GM18867 (cell line): Measurements from ENCODE around the gene NARF.

Source experiments
- ATAC-seq: cut with Tn5 transposase; IDR thresholded peaks from one replicate; pipeline ENCODE4 v1.9.1; 2021; ENCODE audit warnings: mild to moderate bottlenecking, moderate library complexity; ENCODE audit not compliant: unreplicated experiment

Gene NARF

DNA sequence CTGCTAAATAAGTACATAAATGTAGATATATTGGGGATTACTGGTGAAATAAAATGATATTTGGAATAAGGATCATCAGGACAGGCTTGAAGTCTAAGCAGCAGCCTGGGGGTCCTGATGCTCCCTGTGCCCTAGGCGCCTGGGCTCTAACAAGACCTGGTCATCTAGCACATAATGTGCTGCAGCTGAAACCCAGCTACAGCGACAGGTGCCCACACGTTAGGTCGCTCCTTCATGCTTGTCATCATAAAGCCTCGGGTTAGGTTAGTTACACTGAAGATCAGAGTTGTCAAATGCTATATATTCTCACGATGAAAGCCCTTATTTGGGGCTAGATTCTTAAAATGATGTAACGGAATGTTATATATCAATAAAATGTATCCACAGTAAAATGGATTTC, 11.5 kb downstream of the NARF start:
- no peak for ATAC-seq

DNA sequence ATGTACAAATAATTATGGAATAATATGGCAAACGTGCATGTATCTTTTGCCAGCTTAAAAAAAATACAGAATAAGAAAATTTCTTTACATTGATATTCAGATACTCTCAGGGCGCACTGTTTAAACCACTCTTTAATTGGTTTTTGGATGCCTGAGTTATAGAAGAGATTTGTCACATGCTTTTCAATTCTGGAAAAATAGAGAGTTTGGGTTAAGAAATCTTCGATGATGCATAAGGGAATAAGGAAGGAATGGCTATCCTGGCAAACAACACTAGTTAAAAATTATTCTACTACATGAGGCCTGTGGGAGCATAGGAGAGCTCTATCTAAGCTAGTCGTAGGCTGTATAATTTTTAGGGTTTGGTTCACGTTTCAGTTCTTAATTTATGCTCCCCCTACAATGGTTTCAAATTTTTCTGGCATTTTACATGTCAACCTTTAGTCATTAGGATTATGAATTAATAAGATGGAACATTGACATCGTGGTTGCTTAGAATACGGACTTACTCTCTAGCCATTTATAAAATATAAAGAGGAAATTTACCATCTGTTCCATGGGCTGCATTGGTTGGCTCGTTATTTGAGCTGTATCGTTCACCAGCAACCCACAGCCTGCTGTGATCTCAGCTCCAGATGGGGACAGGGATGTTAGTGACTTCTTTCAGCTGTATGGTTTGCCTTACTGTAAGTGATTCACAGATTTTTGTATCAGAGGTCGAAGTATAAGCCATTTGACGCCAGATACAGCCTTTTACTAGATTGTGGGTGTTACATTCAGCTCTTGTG, 15.9 kb downstream of the NARF start:
- no peak for ATAC-seq

DNA sequence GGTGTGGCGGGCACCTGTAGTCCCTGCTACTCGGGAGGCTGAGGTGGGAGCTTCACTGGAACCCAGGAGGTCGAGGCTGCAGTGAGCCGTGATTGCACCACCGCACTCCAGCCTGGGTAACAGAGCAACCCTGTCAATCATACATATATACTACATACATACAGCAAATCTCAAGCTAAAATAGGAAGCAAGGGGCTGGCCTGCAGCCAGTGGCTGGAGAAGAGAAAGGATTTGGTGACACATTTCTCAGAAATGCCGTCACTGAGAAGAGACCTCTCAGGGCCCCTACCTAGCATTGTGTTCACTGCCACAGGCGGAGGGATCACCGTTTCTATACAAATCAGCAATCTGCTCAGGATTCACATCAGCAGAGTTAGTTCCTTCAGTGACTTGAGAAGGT, 16.9 kb downstream of the NARF start:
- ATAC-seq, result no peak

DNA sequence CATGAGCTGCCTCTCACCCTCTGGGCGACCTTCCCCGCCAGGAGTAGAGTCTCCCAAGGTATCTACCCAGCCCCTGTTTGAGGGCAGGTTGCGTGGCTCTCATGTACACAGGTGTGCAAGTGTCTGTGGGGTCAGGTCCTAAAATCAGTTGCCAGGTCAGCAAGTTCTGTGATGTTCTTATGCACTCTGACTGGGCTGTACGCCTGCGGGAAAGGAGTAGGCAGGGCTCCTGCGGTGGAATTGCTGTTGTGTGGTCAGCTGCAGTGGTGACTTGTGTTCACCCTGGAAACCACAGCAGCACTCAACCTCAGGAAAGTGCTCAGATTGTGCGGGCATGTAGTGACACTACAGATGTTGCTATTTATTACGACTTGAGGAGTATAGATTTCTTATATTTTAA, 19.4 kb downstream of the NARF start:
- ATAC-seq, result no peak

DNA sequence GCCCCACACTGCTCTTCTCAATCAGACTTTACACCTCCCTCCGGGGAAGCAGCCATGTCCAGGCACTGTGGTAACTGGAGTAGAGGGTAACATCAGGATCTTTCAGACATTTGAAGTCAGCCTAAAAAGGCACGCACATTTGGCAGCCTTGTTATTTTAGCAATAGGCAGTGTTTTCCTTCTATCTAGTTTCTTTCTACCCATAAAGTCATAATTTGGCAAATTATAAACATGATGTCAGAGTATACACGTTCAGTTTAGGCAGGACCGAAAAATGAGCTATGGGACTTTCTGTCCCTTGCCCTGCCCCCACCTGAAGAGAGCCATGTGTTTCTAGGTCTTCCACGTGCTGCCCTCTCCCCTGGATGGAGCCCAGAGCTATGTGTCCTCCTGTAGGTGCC, 21.1 kb downstream of the NARF start:
- no peak for ATAC-seq

DNA sequence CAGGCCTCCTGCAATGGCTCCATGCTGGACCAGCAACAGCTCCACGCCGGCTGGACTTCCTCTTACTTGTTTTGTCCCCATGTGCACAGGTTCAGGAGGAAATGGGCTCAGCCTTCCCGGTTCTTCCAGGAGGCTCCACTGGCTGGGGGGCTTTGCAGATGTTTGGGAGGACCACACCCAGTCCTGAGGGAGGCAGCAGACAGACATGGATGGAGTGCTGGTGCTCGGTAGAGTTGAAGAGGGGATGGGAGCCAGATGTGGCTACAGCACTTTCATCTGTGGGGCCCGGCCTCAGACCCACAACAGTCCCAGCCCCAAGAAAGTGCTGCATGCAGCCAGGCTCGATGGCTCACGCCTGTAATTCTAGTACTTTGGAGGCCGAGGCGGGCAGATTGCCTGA, 21.8 kb downstream of the NARF start:
- ATAC-seq, result no peak

DNA sequence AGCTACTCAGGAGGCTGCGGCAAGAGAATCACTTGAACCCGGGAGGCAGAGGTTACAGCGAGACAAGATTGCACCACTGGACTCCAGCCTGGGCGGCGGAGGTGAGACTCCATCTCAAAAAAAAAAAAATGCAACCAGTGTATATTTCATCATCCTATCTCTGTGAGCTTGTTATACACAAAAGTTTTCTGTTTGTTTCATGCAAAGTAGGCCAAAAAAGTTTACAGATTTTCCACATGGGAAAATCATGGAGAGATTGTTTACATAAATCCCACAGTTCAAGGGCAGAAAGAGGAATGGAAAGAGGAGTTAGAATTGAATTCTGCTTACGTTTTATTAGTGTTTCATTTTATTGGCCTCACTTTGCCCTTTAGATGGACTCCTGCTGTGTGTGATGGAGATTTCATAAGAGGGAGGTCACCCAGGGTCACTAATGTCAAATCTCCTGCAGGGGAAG, 24.7 kb downstream of the NARF start:
- no peak for ATAC-seq

DNA sequence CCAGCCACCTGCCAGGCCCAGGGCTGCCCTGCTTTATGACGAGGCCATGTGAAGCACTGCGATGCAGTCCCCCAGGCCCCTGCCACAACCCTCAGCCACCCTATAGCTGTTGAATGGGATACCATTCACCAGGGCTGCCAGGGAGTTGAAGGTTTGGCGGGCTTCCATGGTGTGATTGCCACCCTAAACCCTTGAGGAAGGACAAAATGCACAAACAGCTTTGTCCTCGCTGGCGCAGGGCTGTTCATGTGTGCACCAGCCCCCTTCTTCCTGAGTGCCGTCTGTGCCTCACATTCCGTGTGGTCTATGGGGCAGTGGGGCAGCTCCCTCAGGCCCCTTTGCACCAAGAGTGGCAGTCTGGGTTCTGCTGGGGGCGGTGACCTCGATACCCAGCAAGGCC, 25.3 kb downstream of the NARF start:
- ATAC-seq, result no peak

DNA sequence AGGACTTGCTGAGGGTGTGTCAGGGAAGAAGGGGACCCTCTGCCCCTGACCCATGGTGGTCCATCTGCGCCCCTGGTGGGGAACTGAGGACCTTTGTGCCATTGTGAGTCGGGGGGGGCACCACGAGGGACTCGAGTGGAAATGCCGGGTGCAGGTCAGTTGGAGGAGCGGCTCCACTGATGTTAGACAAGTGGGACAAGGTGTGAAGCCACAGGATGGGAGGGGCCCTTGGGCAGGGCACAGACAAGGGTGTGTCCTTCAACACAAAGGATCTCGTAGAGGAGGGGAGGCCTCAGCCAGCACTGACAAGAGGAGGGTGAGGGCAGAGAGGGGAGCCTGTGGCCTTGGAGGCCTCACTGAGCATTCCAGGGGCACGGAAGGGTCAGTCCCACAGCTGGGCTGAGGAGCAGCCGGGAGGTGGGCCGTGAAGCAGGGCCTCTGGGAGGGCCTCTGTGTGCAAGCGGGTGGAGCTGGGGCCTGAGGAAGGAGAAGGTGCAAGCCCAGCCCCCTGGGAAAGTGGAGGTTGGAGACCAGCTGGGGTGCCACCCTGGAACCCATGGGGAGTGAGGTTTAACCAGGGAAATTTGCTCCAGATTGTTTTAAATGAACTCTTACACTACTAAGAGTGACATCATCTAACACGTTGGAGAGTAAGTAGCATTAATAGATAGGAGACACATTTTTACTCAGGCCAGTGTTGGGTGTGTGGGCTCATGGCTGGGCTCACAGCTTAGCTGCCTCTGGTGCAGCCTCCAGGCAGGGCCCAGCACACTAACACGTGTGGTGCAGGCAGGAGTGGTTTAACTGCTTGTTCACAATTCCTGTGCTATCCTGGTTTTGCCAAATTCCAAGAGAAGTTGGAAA, 27.9 kb downstream of the NARF start:
- no peak for ATAC-seq

DNA sequence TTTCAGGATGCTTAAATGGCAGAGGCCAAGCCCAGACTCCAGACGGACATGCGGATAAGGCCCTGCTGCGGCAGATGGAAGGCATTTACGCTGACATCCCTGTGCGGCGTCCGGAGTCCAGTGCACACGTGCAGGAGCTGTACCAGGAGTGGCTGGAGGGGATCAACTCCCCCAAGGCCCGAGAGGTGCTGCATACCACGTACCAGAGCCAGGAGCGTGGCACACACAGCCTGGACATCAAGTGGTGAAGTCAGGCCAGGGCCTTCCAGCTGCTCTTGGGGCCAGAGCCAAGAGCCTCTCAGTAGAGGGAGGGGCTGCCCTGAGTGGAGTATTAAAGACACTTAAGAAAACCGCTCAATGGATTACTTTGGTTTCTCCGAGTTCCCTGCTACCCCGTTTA, 29.4 kb downstream of the NARF start:
- ATAC-seq, result no peak

DNA sequence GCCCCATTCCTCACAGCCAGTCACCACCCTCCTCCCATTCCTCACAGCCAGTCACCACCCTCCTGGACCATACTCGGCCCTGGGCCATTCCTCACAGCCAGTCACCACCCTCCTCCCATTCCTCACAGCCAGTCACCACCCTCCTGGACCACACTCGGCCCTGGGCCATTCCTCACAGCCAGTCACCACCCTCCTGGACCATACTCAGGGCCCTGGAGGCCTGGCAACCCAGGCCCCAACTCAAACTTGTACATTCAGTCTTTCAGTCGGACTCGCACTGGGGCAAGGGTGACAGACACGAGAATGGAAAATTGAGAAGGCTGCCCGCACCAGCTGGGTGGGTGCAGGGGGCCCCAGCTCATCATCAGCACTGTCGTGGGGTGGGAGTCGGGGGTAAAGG, 30.6 kb downstream of the NARF start:
- no peak for ATAC-seq

DNA sequence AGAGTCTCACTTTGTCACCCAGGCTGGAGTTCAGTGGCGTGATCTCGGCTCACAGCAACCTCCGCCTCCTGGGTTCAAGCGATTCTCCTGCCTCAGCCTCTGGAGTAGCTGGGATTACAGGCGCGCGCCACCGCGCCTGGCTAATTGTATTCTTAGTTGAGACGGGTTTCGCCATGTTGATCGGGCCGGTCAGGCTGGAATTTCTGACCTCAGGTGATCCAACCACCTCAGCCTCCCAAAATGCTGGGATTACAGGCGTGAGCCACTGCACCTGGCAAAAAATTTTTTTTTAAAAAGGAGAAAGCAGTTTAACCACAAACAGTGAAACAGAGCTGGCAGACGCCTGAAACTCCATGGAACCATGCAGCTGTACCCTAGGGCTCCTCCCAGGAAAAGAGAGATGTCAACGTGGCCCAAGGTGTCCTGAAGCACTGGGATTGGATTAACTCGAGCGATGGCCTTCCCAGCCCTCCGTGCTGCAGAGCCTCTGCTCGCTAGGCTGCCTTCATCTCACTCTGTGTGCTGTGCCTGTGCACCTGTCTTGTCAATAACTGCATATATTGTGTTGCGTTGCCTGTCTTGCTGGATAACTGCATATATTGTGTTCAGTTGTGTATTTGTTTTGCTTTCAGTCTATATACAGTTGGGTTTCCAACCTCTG, 31.4 kb downstream of the NARF start:
- no peak for ATAC-seq

DNA sequence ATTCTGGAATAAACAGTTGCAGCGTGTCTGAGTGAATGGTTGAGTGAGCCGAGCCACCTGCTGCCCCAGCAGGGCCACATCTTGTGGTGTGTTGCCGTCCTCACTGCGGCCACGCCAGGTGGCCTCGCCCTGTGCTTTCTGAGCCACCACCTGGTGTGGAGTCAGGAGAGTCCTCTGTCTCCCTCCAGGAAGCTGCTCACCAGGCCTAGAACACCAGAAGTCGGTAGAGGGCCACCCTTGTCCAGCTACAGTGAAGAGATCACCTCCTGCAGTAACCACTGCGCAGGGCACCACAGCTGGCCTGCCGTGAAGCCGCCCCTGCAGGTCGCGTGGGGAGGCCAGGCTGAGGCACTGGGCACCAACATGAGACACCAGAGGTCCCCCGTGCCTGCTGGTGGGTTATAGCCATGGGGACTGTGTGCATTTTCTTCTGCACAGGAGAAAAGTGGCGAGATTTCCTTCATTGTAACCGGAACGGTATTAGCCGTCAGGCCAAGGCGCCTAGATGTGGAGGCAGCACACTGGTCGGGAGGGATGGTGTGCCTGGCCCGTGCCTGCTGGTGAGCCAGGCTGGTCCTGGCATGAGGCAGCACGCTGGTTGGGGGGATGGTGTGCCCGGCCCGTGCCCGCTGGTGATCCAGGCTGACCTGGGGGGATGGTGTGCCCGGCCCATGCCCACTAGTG, 32.1 kb downstream of the NARF start:
- no peak for ATAC-seq

DNA sequence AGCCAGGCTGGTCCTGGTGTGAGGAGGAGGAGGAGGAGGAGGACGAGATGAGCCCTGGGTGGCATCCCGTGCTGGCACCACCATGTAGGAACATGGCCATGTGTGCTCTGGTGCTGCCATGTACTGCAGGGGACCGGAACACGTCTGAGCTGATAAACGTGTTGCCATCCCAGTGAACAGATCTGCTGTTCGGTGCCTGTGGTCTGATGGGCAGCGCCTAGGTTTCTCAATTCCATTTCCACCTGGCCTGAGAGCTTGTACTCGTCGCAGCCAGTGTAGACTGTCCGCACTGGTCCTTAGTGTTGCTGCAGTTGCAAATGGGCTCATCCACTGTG, 32.6 kb downstream of the NARF start:
- ATAC-seq, result no peak

DNA sequence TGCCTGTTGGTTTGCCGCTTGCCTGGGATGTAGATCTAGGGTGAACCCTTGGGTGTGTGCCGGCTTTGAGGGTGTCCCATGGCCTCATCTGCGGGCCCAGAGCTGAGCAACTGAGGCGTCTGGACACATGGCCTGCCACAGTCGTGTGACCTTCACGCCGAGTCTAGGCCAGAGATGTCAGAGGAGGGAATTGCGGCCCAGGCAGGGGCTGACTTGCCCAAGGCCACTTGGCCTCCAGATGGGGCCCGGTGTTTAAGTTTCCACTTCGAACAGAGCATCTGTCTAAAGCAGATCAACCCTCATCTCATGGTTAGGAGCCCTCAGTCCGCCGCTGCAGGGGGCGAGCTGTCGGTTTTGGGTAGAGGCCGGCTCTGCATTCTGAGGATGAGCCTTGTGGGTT, 33.0 kb downstream of the NARF start:
- no peak for ATAC-seq

DNA sequence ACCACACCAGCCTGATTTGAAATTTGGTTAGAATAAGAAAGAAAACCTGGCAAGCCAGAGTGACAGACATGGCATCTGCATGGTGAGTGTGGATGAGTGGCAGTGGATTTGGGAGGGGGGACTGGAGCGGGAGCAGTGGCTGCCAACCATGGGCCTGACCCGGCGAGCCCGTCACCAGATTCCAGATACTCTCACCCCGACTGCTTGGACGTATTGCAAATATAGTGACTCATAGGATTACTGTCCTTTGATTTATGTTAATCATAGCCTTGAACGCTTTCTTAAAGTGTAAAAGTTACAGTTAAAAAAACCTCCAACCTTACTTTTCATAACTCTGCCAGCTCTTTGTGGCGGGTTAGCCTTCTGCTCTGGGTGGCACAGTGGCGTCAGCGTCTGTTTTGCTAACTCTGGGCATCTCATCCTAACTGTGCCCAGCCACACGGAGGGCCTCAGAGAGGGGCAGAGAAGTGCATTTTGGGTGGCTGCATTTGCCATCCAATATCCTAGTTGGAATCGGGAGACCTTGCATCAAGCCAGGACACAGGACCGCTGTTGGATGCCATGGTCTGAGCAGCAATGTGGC, 34.2 kb downstream of the NARF start:
- ATAC-seq, result no peak

DNA sequence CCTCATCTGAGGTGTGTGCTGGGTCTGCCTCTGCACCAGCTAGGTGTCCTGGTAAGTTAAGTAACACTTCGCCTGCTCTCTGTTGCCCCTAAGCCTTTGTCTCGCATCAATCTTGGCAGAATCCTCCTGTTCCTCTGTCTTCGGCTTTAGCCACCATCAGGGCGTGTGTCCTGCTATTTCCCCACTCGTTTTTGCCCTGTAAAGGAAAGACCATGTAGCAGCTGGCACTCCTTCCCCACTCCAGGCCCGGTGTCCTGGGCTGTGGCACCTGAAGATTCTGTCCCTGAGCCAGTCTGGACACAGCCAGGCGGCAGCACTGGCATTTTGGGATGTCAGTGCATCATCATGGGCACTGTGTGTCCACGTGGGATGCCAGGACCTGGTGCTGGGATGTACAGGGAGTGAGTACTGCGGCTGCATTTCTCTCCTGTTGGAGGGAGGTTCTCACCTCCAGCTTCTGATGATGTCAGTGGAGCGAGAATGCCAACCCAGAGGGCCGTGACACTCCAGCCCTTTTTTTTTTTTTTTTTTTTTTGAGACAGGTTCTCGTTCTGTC, 34.8 kb downstream of the NARF start:
- ATAC-seq, result no peak

DNA sequence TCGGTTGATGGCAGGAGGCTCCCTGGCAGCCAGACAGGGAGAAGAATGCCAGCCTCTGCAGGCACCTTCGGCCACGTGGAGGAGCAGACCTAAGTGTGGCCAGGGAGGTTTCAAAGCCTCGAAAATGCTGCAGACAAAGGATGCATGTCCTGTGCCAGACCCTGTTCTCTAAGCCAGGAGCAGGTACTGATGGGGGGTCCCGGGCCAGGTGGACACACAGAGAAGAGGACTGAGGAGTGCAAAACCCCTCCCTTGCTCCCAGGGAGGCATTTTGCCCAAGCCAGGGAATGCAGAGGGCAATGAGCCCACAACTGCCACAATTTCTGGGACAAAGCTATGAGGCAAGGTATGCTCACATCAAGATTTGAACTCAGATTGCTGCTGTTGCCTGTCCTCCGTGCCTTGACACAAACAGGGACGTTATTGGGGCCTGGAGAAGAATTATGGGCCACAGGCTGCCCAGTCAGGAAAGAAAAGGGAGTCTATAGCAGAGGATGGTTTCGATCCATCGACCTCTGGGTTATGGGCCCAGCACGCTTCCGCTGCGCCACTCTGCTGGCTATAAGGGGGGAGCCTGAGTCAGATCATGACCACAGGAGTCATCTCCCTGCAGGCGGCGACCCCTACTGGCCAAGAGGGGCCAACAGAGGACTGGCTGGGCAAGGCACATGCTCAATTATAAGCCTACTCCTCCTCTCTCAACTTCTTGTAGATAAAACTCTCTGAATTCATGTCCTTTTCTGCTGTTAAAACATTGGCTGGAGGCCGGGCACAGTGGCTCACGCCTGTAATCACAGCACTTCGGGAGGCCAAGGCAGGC, 35.9 kb downstream of the NARF start:
- peak; percentile 56 for ATAC-seq

DNA sequence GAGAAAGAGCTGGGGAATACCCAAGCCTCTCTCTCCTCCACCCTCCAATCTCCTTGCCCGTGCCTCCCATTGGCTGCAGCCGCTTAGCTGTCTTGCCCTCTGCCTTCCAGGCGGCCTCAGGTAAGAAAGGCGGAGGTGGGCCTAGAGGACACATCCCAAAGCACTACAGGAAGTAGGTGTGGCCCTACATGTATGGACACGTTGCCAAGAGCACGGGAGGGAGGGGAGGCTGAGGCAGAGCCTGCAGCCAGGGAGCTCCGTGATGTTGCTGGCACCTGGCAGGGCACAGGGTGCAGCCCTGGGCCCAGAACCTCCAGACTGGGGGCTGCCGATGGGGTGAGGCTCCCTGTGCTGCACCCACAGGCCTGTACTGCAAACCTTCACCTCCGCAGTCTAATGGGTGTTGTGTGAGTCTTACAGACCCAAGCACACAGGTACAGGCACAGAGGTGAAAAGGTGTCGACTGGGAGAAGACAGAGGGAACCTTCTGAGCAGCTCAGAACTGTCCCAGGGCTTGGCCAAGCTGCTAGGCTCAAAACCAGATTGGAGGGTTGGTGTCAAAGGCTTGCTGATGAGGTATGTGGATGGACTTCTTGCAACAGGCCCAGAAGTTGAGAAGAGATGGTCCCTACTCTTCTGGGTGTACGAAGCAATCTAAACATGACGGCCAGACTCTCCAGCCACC, 37.4 kb downstream of the NARF start:
- ATAC-seq, result no peak
